ENCODE measurements around the gene ING3. TPM values are rescaled to one million over a fixed set of nuclear protein-coding genes. Genes with fewer than 3 reads are reported as not detected.

The ING3 gene
- total and polyA plus RNA-seq, 2 of the 13 experiments (the other 11 are each of a cell fraction or from before 2014, with no cell fraction given), result 6.9 to 12.8 TPM

DNA sequence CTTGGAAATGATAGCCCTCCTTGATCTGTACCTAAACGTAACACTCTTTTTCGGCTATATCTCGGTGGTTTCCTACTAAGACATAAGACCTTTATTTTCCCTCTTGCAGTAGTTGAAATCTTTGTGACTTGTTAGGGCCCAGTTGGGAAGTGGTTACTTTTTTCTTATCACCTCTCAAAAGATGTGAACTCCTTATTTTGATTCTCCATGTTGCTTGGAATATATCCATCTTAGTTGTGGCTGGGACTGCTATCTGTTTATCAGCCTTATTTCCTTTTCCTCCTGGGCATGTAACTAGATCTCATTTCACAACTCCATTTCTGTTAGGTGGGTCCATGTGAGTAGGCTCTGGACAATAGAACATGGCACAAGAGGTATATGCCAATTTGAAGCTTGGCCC is 33.8 kb downstream of the ING3 start:
- Histone ChIP-seq H4K20me1 (ENCODE audit: insufficient read depth, low read length) (no peaks in the 10 kb centered on the region), H3K36me3 (replicated peaks in 1 of 2; ENCODE audit: control insufficient read depth in 1 of 2, insufficient read depth in 2 of 2, low read length in 2 of 2) (no peaks in the 10 kb centered on the region), H3K27me3 (ENCODE audit: control insufficient read depth in 1 of 2, insufficient read depth in 2 of 2, low read length in 2 of 2) (peaks cover 0 to 6% of the 10 kb centered on the region in 2 experiments; a peak in 1 of 5 replicates), H3K4me3 (replicated peaks in 1 of 3; ENCODE audit: insufficient read depth in 1 of 3, low read depth in 2 of 3, low read length in 3 of 3) (no peak overlapping the region), H3K9ac (ENCODE audit: insufficient read depth, low read depth, low read length) (no peak overlapping the region), H3K4me2 (ENCODE audit: low read depth, low read length) (no peak overlapping the region), H3K79me2 (ENCODE audit: insufficient read depth, low read length) (no peaks in the 10 kb centered on the region), H3K27ac (ENCODE audit: extremely low read length, insufficient read depth, low read length) (no peak overlapping the region), H3K9me3 (ENCODE audit: low read length) (no peaks in the 10 kb centered on the region), H2AFZ (ENCODE audit: low read length) (no peak overlapping the region), H3K4me1 (ENCODE audit: insufficient read depth, low read length) (peaks cover 17% of the 10 kb centered on the region)
- no peak for FAIRE-seq
- in situ Hi-C loops (cut with HindIII; ENCODE audit: extremely low pct_ligation_motif_present, low pct_unique_long_range_greater_than_20kb) (no loop called here), intact Hi-C loops (cut with micrococcal nuclease; ENCODE audit: unreplicated experiment) (no loop called here)
- no TSS peak for BruUV-seq (replicated peaks)
- WGBS (ENCODE audit: low lambda C conversion rate), result 27% methylated on average over 3 of the region's 3 CpGs
- ChIA-PET POLR2A (interaction anchor here (1.2 kb wide), 1 partner anchor 33 kb away, joined by 3 read pairs; no protein-coding TSS in a partner anchor), CTCF (ENCODE audit: low intra/inter-chr PET ratio, low total read pairs) (no interaction called here)
- DNase-seq (ENCODE audit: low spot score), result no peak
- no peak for ATAC-seq
- TF ChIP-seq, protein P1, sequence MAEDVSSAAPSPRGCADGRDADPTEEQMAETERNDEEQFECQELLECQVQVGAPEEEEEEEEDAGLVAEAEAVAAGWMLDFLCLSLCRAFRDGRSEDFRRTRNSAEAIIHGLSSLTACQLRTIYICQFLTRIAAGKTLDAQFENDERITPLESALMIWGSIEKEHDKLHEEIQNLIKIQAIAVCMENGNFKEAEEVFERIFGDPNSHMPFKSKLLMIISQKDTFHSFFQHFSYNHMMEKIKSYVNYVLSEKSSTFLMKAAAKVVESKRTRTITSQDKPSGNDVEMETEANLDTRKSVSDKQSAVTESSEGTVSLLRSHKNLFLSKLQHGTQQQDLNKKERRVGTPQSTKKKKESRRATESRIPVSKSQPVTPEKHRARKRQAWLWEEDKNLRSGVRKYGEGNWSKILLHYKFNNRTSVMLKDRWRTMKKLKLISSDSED (CRISPR knock-in tag; IDR thresholded peaks at IDR 0.05), result no peak
- TF ChIP-seq TFE3 (CRISPR knock-in tag; IDR thresholded peaks at IDR 0.05), result no peak
- no peak for TF ChIP-seq NR2F2 (IDR thresholded peaks at IDR 0.05; ENCODE audit: borderline replicate concordance, low read depth)
- no peak for TF ChIP-seq CBX2 (IDR thresholded peaks at IDR 0.05; ENCODE audit: low read depth, low read length)
- no peak for TF ChIP-seq CBX2 (CRISPR knock-in tag; IDR thresholded peaks at IDR 0.05; ENCODE audit: low read depth)
- no peak for TF ChIP-seq MTA3 (CRISPR knock-in tag; IDR thresholded peaks at IDR 0.05)
- TF ChIP-seq REST (IDR thresholded peaks at IDR 0.05; ENCODE audit: borderline replicate concordance in 1 of 2, low read depth in 1 of 2, low read length in 2 of 2), result no peak
- TF ChIP-seq FIP1L1 (IDR thresholded peaks at IDR 0.05; ENCODE audit: borderline replicate concordance, insufficient read depth, low read depth, low read length), result no peak
- TF ChIP-seq, protein P2, sequence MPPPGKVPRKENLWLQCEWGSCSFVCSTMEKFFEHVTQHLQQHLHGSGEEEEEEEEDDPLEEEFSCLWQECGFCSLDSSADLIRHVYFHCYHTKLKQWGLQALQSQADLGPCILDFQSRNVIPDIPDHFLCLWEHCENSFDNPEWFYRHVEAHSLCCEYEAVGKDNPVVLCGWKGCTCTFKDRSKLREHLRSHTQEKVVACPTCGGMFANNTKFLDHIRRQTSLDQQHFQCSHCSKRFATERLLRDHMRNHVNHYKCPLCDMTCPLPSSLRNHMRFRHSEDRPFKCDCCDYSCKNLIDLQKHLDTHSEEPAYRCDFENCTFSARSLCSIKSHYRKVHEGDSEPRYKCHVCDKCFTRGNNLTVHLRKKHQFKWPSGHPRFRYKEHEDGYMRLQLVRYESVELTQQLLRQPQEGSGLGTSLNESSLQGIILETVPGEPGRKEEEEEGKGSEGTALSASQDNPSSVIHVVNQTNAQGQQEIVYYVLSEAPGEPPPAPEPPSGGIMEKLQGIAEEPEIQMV (CRISPR knock-in tag; IDR thresholded peaks at IDR 0.05; ENCODE audit: low read depth), result no peak
- no peak for TF ChIP-seq U2AF1 (optimal IDR thresholded peaks at IDR 0.05; ENCODE audit: low read depth, low read length)
- TF ChIP-seq, protein P3, sequence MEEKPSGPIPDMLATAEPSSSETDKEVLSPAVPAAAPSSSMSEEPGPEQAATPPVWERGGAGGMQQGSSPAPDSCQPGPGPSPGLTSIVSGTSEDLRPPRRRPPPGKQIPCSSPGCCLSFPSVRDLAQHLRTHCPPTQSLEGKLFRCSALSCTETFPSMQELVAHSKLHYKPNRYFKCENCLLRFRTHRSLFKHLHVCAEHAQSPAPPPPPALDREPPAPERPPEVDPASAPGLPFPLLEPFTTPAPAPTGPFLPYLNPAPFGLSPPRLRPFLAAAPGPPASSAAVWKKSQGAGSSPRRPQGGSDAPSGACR (CRISPR knock-in tag; IDR thresholded peaks at IDR 0.05), result no peak
- TF ChIP-seq NKX3-1 (CRISPR knock-in tag; IDR thresholded peaks at IDR 0.05), result no peak
- TF ChIP-seq DNMT3B (CRISPR knock-in tag; conservative IDR thresholded peaks at IDR 0.05), result no peak
- no peak for TF ChIP-seq TBX2 (CRISPR knock-in tag; IDR thresholded peaks at IDR 0.05; ENCODE audit: borderline replicate concordance)
- TF ChIP-seq TMF1 (CRISPR knock-in tag; IDR thresholded peaks at IDR 0.05; ENCODE audit: low read depth), result no peak
- no peak for TF ChIP-seq RBAK (CRISPR knock-in tag; IDR thresholded peaks at IDR 0.05)
- no peak for TF ChIP-seq ARNTL (CRISPR knock-in tag; IDR thresholded peaks at IDR 0.05)
- no peak for TF ChIP-seq PHF5A (CRISPR knock-in tag; IDR thresholded peaks at IDR 0.05; ENCODE audit: low read depth, unreplicated experiment)
